GM12878 (cell line): ENCODE measurements around the gene CDK16. TPM values are rescaled to one million over a fixed set of nuclear protein-coding genes. Genes with fewer than 3 reads are reported as not detected.

Experiments used
- ATAC-seq: fragments of 200-7000 bp; cut with Tn5 transposase; 3 replicates; pipeline ENCODE4 v1.9.1; 2020; ENCODE audit warnings: mild to moderate bottlenecking, moderate library complexity
- BruUV-seq: library from RNA; stranded (reverse); fragments of 400-500 nt; replicated peaks from 2 replicates; lab custom pipeline; 2021; lab: Mats Ljungman, UMichigan
- CTCF ChIA-PET: fragments of 300-600 bp; sonication (Branson Sonifier 250); formaldehyde crosslinking; extraction: SDS; loops from one replicate; lab custom pipeline; 2021; ENCODE audit warnings: inconsistent platforms; lab: Yijun Ruan, JAX
- POLR2A ChIA-PET: fragments of 350-600 bp; formaldehyde crosslinking; extraction: SDS; loops from one replicate; lab custom pipeline; 2021; ENCODE audit warnings: inconsistent platforms; lab: Charles Lee
- RAD21 ChIA-PET: fragments of 300-600 bp; sonication (Branson Sonifier 250); formaldehyde crosslinking; loops from one replicate; lab custom pipeline; 2023; ENCODE audit warnings: antibody characterized with exemption; ENCODE audit not compliant: unreplicated experiment; lab: Charles Lee
- SMC1A ChIA-PET: fragments of 300-600 bp; sonication (Branson Sonifier 250); formaldehyde crosslinking; loops from one replicate; lab custom pipeline; 2023; ENCODE audit not compliant: unreplicated experiment, uncharacterized antibody; lab: Charles Lee
- DNase-seq: peaks from one replicate; pipeline ENCODE4 v3.0.0-alpha.2; 2011; ENCODE audit warnings: low read depth, low spot score
- FAIRE-seq: peaks from 3 replicates; lab custom pipeline; 2011; peaks lifted over from hg19 to GRCh38; lab: Jason Lieb, UNC
- H2AFZ ChIP-seq: 2 replicates; pipeline ENCODE4 v1.6.0; 2011; ENCODE audit warnings: low read depth, low read length, control low read depth; ENCODE audit not compliant: control insufficient read depth
- H3K27ac ChIP-seq: 2 replicates; pipeline ENCODE4 v1.5.1; 2011; ENCODE audit warnings: control low read depth; ENCODE audit not compliant: control insufficient read depth, insufficient read depth
- H3K27me3 ChIP-seq, 2 experiments: replicated peaks in 1 of 2; 2 replicates each; pipeline versions ENCODE4 v1.6.0 to v1.6.1; 2011; ENCODE audit warnings: low read length in 1 of 2; ENCODE audit not compliant: control insufficient read depth in 2 of 2, insufficient read depth in 2 of 2
- H3K36me3 ChIP-seq, 2 experiments: 2 replicates each; pipeline ENCODE4 v1.5.1; 2011; ENCODE audit warnings: low read length in 1 of 2; ENCODE audit not compliant: control insufficient read depth in 2 of 2, insufficient read depth in 2 of 2
- H3K4me1 ChIP-seq: 2 replicates; pipeline ENCODE4 v1.6.1; 2011; ENCODE audit warnings: mild to moderate bottlenecking, low read length, moderate library complexity, mixed read lengths; ENCODE audit not compliant: control insufficient read depth, insufficient read depth
- H3K4me2 ChIP-seq: 2 replicates; pipeline ENCODE4 v1.6.0; 2011; ENCODE audit warnings: control low read depth; ENCODE audit not compliant: control insufficient read depth, insufficient read depth
- H3K4me3 ChIP-seq: fragments of 200-600 bp; sonication (generic); 2 replicates; pipeline ENCODE4 v1.5.1; 2016
- H3K79me2 ChIP-seq: 2 replicates; pipeline ENCODE4 v1.6.0; 2011; ENCODE audit warnings: low read length; ENCODE audit not compliant: control insufficient read depth, insufficient read depth
- H3K9ac ChIP-seq: 2 replicates; pipeline ENCODE4 v1.8.0; 2011; ENCODE audit warnings: low read length, control low read depth, mixed read lengths; ENCODE audit not compliant: control insufficient read depth, insufficient read depth
- H3K9me3 ChIP-seq: replicated peaks from 3 replicates; pipeline ENCODE4 v1.5.1; 2011; ENCODE audit warnings: mild to moderate bottlenecking, low read length; ENCODE audit not compliant: control insufficient read depth, insufficient read depth
- H4K20me1 ChIP-seq: 2 replicates; pipeline ENCODE4 v1.6.0; 2011; ENCODE audit not compliant: control insufficient read depth, insufficient read depth
- BMI1 ChIP-seq: fragments of 450-650 bp; IDR thresholded peaks from 2 replicates; pipeline ENCODE4 v1.6.1; 2016; ENCODE audit warnings: mild to moderate bottlenecking, moderate library complexity, borderline replicate concordance
- CBFB ChIP-seq: IDR thresholded peaks from 2 replicates; pipeline ENCODE4 v1.6.1; 2016; ENCODE audit warnings: antibody characterized with exemption, low read depth
- CREB1 ChIP-seq: IDR thresholded peaks from 2 replicates; pipeline ENCODE4 v1.6.1; 2012; ENCODE audit warnings: low read depth, mild to moderate bottlenecking, inconsistent platforms
- IRF4 ChIP-seq: IDR thresholded peaks from 2 replicates; pipeline ENCODE4 v1.6.1; 2011; ENCODE audit warnings: low read depth, low read length
- NFIC ChIP-seq: IDR thresholded peaks from 2 replicates; pipeline ENCODE4 v1.6.1; 2012; ENCODE audit warnings: low read depth, mild to moderate bottlenecking, inconsistent platforms, low read length, moderate library complexity
- NR2C1 ChIP-seq: fragments of 450-650 bp; IDR thresholded peaks from 2 replicates; pipeline ENCODE4 v1.6.1; 2017; ENCODE audit warnings: antibody characterized with exemption, mild to moderate bottlenecking, moderate library complexity
- PML ChIP-seq: IDR thresholded peaks from 2 replicates; pipeline ENCODE4 v1.6.1; 2012; ENCODE audit warnings: low read length, inconsistent platforms
- POLR2A ChIP-seq: IDR thresholded peaks from 2 replicates; pipeline ENCODE4 v1.6.1; 2011; ENCODE audit warnings: low read depth, mild to moderate bottlenecking, low read length
- SMC3 ChIP-seq: IDR thresholded peaks from 2 replicates; pipeline ENCODE4 v1.6.1; 2011; ENCODE audit warnings: low read length, improper control_type of control experiment, borderline replicate concordance
- SP1 ChIP-seq: IDR thresholded peaks from one replicate; pipeline ENCODE4 v1.6.1; 2011; ENCODE audit warnings: low read depth, low read length
- TCF12 ChIP-seq: IDR thresholded peaks from 2 replicates; pipeline ENCODE4 v1.6.1; 2011; ENCODE audit warnings: low read depth, mild to moderate bottlenecking, low read length
- ZNF622 ChIP-seq: fragments of 450-650 bp; IDR thresholded peaks from 2 replicates; pipeline ENCODE4 v1.6.1; 2017; ENCODE audit warnings: mild to moderate bottlenecking, inconsistent platforms
- WGBS: methylation state at CpG from one replicate; pipeline ENCODE4 v1.1.6; 2016; ENCODE audit warnings: low lambda C conversion rate; ENCODE audit not compliant: insufficient replicate concordance, insufficient coverage; ENCODE audit errors: missing lambda C conversion rate; 5-methylcytosine and 5-hydroxymethylcytosine counted together
- in situ Hi-C: fragments of 300-500 bp; cut with MboI; formaldehyde crosslinking; loops from 9 replicates; pipeline ENCODE4 v1.14.3; 2018; ENCODE audit warnings: mixed read lengths
- intact Hi-C: fragments of 100-400 bp; cut with micrococcal nuclease; formaldehyde crosslinking; loops from one replicate; pipeline ENCODE4 v1.14.2; 2022; ENCODE audit not compliant: unreplicated experiment
- polyA plus RNA-seq, 11 experiments: library from polyadenylated mRNA; depleted of rRNA in 4 of 11; unstranded in 6 of 11; stranded (reverse) in 5 of 11; fragments of >200 nt; fragmentation: Nextera tagmentation in 4 of 11; fragmentation: Illumina TruSeq in 1 of 11; extraction: Ambion mirVana in 4 of 11; extraction: Trizol in 1 of 11; gene quantifications; 1 replicate in 1 of 11; 2 replicates in 10 of 11; pipeline versions ENCODE4 v1.2.1 to v1.2.3, GENCODE V29; 2011 to 2016; ENCODE audit warnings: inconsistent platforms in 2 of 11, missing spikeins in 2 of 11, low read depth in 1 of 11
- total RNA-seq, 4 experiments: library from RNA; depleted of rRNA in 3 of 4; stranded (reverse); fragments of >200 nt in 3 of 4; fragmentation: Illumina TruSeq in 1 of 4; extraction: Trizol in 1 of 4; gene quantifications; 2 replicates each; pipeline versions ENCODE4 v1.2.1 to v1.2.3, GENCODE V29; 2013 to 2021
- TF ChIP-seq, protein P1 (sequence below): fragments of 450-650 bp; IDR thresholded peaks from 2 replicates; pipeline ENCODE4 v1.6.1; 2017; ENCODE audit warnings: mild to moderate bottlenecking, moderate library complexity
- TF ChIP-seq, protein P2 (sequence below): IDR thresholded peaks from 2 replicates; pipeline ENCODE4 v1.6.1; 2011; ENCODE audit warnings: borderline replicate concordance, low read depth, mild to moderate bottlenecking, moderate library complexity, mixed read lengths, low read length; ENCODE audit not compliant: insufficient read depth; ENCODE audit errors: extremely low read length
- TF ChIP-seq, protein P3 (sequence below): fragments of 450-650 bp; IDR thresholded peaks from 2 replicates; pipeline ENCODE4 v1.6.1; 2018; ENCODE audit warnings: borderline replicate concordance, mild to moderate bottlenecking; ENCODE audit not compliant: partially characterized antibody

The CDK16 gene
- total and polyA plus RNA-seq, 10 of the 15 experiments (the other 5 are each of a cell fraction or from before 2014, with no cell fraction given), result 2.4 to 75.1 (median 48.2) TPM

DNA sequence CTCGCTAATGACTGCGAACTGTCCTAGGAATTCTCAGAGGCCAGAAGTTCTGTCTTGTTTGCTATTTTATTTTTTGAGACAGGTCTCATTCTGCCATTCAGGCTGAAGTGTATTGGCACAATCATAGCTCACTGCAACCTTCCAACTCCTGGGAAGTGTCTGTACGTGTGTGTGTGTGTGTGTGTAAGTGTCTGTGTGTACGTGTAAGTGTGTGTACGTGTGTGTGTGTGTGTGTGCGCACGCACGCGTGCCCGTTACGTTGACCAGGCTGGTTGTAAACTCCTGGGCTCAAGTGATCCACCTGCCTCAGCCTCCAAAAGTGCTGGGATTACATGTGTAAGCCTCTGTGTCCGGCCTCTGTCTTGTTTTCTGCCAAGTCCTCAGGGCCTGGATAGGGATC lies 10.4 kb upstream of the CDK16 start (continued):
- no peak for TF ChIP-seq POLR2A

DNA sequence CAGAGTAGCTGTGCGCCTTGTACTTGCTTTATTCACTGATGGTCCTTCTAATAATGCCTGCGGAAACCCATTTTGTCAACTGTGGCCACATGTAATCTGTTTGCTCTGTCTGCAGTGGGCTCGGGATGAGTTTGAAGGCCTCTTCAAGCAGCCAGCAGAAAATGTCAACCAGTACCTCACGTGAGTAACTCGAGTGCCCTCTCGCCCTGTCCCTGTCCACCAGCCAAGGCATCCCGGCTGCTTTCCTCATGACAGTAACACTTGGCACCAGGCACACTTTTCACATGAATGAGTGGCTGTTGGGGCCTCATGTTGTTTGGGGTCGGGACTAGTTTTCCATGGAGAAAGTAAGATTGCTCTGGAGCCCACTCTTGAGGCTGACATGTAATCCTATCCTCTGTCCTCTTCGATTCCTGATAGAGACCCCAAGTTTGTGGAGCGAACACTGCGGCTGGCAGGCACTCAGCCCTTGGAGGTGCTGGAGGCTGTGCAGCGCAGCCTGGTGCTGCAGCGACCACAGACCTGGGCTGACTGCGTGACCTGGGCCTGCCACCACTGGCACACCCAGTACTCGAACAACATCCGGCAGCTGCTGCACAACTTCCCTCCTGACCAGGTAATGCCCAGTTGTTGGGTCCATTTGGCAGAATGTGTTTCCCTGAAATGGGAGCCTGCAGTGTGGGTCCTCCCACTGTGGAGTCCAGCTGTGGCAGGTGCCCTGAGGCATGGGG lies 8.8 kb upstream of the CDK16 start:
- ChIA-PET RAD21 (no interaction called here), CTCF (interaction anchor here (0.9 kb wide), 1 partner anchor 15 kb away, joined by 3 read pairs; no protein-coding TSS in a partner anchor), SMC1A (interaction anchor here (1.2 kb wide), 1 partner anchor 12 kb away, joined by 3 read pairs; no protein-coding TSS in a partner anchor), POLR2A (no interaction called here)
- BruUV-seq, result no TSS peak
- DNase-seq, result no peak
- Histone ChIP-seq H3K27me3 (no peaks in the 10 kb centered on the region), H2AFZ (no peak overlapping the region), H3K36me3 (peaks cover 34 to 63% of the 10 kb centered on the region in 2 experiments), H3K79me2 (no peaks in the 10 kb centered on the region), H3K27ac (no peak overlapping the region), H3K9ac (no peak overlapping the region), H3K4me2 (no peak overlapping the region), H3K4me1 (no peaks in the 10 kb centered on the region), H3K4me3 (no peak overlapping the region), H4K20me1 (peaks cover 6% of the 10 kb centered on the region; the same call in 1 of the 2 replicates), H3K9me3 (no peaks in the 10 kb centered on the region)
- FAIRE-seq, result no peak
- ATAC-seq, result no peak
- intact Hi-C loops (no loop called here), in situ Hi-C loops (loop anchor here (10.0 to 25.0 kb wide), 2 partner anchors 435 to 1728 kb away; no protein-coding TSS in a partner anchor)
- 94% methylated on average over 16 of the region's 16 CpGs for WGBS
- TF ChIP-seq CBFB, result no peak
- TF ChIP-seq, protein P1, sequence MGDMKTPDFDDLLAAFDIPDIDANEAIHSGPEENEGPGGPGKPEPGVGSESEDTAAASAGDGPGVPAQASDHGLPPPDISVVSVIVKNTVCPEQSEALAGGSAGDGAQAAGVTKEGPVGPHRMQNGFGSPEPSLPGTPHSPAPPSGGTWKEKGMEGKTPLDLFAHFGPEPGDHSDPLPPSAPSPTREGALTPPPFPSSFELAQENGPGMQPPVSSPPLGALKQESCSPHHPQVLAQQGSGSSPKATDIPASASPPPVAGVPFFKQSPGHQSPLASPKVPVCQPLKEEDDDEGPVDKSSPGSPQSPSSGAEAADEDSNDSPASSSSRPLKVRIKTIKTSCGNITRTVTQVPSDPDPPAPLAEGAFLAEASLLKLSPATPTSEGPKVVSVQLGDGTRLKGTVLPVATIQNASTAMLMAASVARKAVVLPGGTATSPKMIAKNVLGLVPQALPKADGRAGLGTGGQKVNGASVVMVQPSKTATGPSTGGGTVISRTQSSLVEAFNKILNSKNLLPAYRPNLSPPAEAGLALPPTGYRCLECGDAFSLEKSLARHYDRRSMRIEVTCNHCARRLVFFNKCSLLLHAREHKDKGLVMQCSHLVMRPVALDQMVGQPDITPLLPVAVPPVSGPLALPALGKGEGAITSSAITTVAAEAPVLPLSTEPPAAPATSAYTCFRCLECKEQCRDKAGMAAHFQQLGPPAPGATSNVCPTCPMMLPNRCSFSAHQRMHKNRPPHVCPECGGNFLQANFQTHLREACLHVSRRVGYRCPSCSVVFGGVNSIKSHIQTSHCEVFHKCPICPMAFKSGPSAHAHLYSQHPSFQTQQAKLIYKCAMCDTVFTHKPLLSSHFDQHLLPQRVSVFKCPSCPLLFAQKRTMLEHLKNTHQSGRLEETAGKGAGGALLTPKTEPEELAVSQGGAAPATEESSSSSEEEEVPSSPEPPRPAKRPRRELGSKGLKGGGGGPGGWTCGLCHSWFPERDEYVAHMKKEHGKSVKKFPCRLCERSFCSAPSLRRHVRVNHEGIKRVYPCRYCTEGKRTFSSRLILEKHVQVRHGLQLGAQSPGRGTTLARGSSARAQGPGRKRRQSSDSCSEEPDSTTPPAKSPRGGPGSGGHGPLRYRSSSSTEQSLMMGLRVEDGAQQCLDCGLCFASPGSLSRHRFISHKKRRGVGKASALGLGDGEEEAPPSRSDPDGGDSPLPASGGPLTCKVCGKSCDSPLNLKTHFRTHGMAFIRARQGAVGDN, result no peak
- no peak for TF ChIP-seq TCF12
- no peak for TF ChIP-seq SMC3
- TF ChIP-seq SP1, result no peak
- TF ChIP-seq, protein P2, sequence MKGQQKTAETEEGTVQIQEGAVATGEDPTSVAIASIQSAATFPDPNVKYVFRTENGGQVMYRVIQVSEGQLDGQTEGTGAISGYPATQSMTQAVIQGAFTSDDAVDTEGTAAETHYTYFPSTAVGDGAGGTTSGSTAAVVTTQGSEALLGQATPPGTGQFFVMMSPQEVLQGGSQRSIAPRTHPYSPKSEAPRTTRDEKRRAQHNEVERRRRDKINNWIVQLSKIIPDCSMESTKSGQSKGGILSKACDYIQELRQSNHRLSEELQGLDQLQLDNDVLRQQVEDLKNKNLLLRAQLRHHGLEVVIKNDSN, result no peak
- TF ChIP-seq CREB1, result no peak
- TF ChIP-seq, protein P3, sequence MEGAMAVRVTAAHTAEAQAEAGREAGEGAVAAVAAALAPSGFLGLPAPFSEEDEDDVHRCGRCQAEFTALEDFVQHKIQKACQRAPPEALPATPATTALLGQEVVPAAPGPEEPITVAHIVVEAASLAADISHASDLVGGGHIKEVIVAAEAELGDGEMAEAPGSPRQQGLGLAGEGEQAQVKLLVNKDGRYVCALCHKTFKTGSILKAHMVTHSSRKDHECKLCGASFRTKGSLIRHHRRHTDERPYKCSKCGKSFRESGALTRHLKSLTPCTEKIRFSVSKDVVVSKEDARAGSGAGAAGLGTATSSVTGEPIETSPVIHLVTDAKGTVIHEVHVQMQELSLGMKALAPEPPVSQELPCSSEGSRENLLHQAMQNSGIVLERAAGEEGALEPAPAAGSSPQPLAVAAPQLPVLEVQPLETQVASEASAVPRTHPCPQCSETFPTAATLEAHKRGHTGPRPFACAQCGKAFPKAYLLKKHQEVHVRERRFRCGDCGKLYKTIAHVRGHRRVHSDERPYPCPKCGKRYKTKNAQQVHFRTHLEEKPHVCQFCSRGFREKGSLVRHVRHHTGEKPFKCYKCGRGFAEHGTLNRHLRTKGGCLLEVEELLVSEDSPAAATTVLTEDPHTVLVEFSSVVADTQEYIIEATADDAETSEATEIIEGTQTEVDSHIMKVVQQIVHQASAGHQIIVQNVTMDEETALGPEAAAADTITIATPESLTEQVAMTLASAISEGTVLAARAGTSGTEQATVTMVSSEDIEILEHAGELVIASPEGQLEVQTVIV, result no peak
- TF ChIP-seq BMI1, result no peak
- TF ChIP-seq PML, result no peak
- no peak for TF ChIP-seq ZNF622
- no peak for TF ChIP-seq NR2C1
- no peak for TF ChIP-seq NFIC
- TF ChIP-seq IRF4, result no peak
